HG02885 (cell line): ENCODE results near the gene GRPEL1.

Source experiments
- ATAC-seq: cut with Tn5 transposase; IDR thresholded peaks from one replicate; pipeline ENCODE4 v1.9.1; 2021; ENCODE audit warnings: mild to moderate bottlenecking; ENCODE audit not compliant: unreplicated experiment, poor library complexity

GRPEL1 gene

GRCh38 chr4:7027284-7027683 lies 40.6 kb downstream of the GRPEL1 start:
- ATAC-seq = no peak

- ATAC-seq = no peak
Observed at GRCh38 chr4:7026107-7026506, 41.8 kb downstream of the GRPEL1 start.

DNA sequence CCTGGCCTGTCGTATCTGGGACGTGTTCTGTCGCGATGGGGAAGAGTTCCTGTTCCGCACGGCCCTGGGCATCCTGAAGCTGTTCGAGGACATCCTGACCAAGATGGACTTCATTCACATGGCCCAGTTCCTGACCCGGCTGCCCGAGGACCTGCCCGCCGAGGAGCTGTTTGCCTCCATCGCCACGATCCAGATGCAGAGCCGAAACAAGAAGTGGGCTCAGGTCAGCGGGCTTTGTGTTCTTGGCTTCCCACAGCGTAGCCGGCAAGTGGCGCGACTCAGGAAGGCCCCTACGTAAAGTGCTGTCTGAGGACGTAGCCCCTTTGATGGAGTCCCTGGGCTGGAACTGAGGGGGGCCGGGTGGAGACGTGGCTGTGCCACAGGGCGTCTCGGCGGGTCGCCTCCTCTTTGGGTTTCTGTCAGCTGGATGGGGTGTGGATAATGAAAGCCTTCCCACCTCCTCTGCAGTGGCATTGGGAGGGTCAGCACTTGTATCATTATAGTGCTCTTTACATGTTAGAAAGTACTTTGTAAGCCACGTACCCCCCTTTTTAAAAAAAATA lies 42.7 kb downstream of the GRPEL1 start:
- no peak for ATAC-seq

DNA sequence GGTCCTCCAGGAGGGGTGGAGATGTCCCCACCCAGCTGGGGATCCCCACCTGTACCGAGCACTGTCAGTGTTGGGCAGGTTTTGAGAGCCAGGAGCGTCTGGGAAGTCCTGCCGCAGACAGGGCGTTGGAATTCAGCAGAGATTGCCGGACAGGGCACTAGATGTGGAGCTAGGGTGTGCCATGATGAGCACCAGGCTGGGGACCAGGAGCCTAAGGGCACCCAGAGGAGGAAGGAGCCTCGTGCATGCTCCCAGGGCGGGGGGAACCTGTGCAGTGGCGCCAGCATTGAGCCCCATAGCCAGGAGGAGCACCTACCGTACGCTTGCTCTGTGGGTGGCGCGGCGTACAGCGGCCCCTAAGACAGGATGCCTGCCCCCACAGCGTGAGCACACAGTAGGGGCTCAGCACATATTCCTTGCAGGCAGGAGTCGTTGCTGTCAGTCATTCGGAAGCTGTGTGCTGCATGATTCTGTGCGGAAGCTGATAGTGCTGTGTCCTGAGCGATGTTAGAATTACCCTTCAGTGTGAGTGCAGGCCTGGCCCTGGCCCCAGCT lies 43.5 kb downstream of the GRPEL1 start:
- ATAC-seq = no peak

DNA sequence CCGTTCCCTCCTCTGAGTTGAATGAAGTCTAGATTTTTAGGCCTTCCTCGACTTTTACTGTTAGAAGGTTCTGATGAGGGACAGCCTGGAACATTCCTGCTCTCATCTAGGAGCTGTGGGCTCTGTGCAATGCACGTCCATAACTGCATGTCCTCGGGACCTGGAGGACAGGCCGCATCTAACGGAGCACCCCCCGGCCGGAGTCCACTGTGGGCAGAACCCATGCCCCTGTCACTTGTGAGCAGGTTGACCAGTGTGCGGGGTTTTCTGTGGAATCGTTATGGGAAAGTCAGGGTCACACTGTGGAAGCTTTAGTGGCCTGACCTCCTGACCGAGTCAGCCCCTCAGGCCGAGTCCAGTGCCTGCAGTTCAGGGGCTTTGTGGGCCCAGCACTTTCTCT lies 44.0 kb downstream of the GRPEL1 start:
- no peak for ATAC-seq

DNA sequence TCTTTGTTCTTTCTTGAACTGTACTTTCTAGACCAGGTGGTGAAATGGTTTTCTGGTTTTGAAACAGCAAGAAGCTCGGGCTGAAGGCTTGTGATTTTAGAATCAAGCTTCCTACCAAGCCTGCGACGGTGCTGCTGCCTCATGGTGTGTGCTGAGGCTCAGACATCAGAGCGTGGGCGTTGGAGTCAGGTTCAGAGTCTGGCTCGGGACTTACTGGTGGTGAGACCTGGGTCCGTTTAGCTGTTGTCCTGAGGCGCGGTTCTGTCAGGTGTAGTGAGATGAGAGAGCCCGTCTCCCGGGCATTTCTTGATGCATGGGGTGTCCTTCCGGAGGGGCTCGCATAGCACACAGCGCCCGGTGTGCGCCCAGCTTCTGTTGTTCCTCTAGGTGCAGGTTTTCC lies 44.4 kb downstream of the GRPEL1 start:
- ATAC-seq = no peak

DNA sequence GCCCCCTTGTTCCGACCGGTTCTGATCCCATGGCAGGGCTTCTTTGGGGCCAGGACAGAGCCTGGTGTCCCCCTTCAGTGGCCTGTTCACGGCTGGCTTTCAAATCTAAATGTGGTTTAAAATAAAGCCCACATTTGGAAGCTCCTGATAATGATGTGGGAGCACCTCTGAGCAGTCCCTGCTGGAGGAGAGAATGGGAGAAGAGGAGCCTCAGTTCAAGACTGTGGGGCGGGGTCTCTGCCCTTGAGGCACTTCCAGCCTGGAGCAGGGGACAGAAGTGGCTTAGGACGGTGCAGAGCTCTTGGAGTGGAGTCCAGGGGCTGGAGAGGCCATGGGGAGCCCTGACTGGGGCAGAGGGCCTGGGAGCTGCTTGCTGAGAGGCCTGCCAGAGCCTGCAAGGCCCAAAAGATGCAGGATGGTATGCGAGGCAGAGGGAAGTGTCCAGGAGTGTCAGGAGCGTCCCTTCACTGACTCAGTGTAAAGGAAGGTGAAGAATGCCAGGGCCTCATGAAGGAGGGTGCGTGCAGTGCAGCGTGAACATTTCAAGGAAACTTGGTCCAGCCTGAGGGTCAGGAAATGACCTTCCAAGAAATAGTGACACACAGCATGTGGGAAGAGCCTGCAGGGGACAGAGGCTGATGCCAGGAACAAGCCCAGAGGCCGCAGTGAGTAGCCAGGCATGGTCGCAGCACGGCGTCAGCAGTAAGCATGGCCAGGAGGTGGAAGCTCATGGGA lies 45.8 kb downstream of the GRPEL1 start:
- ATAC-seq = no peak

- no peak for ATAC-seq
Observed at GRCh38 chr4:7021355-7021754, 46.5 kb downstream of the GRPEL1 start.

DNA sequence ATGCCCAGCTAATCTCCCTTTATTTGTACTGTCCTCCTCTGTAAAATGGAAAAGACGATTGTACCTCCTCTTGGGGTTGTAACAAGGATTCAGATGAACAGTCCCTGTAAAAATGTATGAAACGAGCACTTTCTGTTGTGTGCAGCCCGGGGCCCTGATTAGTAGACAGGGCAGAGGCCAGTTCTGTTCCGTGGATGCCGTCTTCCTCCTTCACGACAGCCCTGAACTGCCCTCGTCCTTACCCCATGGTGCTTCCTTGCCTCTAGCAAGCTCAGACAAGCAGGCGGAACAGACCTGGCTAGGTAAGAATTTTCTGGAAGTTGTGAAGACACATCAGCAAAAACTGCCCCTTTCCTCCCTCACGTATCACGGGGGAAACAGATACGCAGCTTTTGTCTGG lies 47.0 kb downstream of the GRPEL1 start:
- no peak for ATAC-seq

- ATAC-seq = no peak
Observed at GRCh38 chr4:7020290-7020689, 47.6 kb downstream of the GRPEL1 start.

DNA sequence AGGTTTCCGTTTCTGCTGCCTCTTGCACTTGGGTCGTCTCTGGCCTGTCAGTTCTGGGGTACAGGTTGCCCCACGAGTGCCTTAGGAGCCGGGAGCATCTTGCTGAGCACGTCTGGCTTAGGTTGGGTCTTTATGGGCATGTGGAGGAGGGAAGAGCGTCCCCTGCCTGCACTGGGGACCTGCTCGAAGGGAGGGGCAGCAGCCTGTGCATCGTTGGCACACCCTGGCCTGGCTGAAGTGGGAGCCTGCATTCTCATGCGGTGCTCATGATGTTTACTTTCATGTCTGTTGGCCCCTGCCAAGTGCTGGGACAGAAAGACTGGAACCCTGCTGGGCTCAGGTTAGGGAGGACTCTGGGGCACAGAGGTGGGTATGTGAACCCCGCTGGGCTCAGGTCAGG lies 48.5 kb downstream of the GRPEL1 start:
- no peak for ATAC-seq

DNA sequence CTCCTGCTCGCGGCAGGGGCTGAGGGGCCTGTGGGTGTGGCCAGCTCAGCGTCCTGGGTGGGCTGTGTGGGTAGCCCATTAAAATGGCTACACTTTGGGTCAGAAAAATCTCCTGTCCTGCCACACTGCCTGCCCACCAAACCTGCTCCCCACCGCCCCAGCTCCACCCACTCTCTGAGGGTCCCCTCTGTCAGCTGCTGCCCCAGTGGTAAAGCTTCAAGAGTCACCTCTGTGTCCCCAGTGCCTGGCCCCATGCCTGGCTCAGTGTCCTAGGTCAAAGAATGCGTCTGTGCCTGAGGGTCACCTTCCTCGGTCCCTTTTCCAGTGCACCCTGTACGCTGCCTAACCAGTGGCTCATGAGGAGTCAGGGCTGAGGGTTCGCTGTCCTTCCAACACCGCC lies 49.6 kb downstream of the GRPEL1 start:
- ATAC-seq = no peak

DNA sequence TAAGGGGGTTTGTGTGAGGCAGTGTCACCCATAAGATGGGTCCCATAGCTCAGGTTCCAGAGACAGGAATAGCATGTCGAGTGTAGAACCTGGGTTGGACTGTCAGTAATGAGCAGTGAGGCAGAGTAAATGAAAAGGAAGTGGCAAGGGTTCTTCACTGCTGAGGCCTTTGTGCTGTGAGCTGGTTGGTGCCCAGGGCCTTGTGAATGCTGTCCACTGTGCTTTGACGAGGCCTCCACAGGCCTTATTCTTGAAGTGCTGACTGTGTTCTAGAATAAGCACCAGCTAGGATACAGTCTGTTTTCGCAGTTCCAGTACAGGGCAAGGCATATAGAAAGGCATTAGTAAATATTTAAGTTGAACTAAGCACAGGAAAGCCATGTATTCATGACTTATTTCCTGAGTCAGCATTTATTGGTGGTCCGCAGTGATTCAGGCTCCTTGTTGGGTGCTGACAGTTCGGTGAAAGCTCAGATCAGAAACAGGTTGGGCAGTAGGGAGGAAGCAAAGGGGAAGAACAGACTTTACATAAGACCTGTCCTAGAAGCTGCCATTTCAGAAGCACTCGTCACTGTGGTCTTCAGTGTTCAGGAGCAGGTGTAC lies 50.3 kb downstream of the GRPEL1 start:
- no peak for ATAC-seq

DNA sequence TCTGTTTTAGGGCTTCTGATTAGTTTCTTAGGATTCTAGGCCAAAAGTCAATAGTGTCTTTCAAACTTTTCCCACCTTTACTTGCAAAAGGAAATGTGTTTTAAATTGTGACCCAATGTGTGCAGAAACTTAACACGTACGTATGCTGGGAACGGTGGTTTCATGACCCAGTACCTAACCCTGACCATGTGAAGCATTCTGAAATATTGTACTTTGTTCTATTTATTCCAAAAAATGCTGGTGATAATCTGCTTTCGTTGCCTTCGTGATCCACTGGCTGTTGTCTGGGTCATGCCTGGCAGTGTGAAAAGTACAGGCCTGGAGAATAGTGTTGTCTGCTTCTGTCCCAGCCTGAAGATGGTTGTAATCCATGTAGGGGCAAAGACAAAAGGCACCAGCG lies 51.4 kb downstream of the GRPEL1 start:
- ATAC-seq = no peak

DNA sequence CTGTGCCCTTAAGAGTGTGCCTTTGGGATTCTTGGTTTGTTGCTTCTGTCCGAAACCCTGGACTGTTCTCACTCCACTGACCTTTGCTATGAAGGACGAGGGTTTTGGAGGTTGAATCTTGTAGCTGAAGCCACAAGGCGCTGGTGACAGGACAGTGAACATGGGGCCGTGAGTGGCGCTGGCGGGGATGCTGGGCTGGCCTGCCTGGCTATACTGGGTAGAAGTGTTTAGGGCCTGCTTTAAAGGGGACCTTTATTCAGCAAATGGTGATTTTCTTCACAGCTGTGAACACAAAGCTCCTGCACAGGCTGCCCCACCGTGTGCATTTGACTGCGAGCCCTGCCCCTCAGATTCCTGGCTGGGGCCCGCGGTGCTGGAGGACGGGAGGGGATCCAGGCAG lies 51.8 kb downstream of the GRPEL1 start:
- no peak for ATAC-seq

- ATAC-seq = no peak
Observed at GRCh38 chr4:7015383-7016035, 52.4 kb downstream of the GRPEL1 start.

GRCh38 chr4:7014815-7015214 lies 53.0 kb downstream of the GRPEL1 start:
- ATAC-seq = no peak

GRCh38 chr4:7013175-7013574 lies 54.7 kb downstream of the GRPEL1 start:
- ATAC-seq = no peak

DNA sequence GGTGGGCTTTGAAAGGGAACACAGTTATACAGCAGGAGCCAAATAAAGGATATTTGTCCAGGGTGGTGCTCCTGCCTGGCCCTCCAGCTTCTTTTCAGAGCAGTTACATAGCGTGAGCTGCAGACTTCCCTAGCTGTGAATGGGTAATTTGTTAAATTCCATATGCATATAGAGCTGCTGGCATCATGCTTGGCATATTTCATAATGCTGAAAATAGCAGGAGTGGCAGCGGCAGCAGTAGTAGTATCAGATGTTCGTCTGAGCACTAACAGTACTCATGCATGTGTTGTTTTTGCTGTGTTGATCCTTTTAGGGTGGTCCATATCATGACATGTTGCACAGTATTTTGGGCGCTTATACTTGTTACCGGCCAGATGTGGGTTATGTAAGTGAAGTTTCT lies 58.3 kb downstream of the GRPEL1 start:
- ATAC-seq = no peak
